GM08714 (cell line): ENCODE measurements around the gene CHAF1A.
A peak's percentile ranks its signal among the peaks of the same experiment; 100 is the strongest.

Source experiments
- H3K4me3 ChIP-seq: fragments of 200-500 bp; sonication (Bioruptor generic); 2 replicates; pipeline ENCODE4 v1.5.1; 2014; ENCODE audit warnings: mild to moderate bottlenecking, low read length, inconsistent platforms
- ZNF274 ChIP-seq: IDR thresholded peaks from 2 replicates; pipeline ENCODE4 v1.6.1; 2012; ENCODE audit warnings: mild to moderate bottlenecking, low read depth, low read length

CHAF1A gene

DNA sequence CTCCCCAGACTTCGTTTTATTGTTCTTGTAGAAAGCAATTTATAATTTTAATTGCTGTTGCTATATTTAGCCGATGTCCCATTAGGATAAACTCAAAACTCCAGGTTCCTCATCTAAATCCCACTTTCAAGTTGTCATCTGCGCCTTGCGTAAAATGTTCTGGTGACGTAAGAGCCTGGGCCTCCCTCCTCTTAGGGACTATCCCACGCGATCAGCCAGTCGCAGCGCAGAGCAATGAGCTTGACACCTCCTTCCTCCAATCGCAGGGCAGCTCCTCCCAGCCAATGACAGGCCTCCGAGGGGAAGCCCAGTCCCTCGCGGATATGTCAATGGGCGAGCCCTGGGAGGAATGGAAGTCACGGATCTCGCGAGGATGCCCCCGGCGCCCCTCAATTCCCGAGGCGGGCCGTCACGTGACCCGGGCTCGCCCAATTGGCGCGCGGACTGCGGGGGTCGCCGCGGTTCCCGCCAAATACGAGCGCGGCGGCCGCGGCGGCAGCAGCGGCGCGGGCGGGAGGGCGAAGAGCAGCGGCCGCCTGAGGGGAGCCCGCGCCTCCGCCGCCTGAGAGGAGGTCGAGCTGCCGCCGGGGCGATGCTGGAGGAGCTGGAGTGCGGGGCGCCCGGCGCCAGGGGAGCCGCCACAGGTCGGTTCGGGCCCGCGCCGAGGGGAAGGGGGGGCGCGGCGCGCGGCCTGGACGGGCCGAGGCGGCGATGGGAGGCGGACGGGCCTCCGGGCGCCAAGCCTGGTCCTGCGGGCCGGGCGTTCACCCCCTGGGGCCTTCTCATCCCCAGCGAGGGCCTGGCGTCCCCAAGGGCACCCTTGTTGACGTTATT, at the start of gene CHAF1A:
Gene CHAF1A (plus strand): TSS at position 470 of the 834 bp plus-strand sequence. CDS start 123 bp downstream, at position 593.
- peak within 1 kb of the TSS; percentile 84 for H3K4me3 ChIP-seq
- TF ChIP-seq ZNF274: no peak

DNA sequence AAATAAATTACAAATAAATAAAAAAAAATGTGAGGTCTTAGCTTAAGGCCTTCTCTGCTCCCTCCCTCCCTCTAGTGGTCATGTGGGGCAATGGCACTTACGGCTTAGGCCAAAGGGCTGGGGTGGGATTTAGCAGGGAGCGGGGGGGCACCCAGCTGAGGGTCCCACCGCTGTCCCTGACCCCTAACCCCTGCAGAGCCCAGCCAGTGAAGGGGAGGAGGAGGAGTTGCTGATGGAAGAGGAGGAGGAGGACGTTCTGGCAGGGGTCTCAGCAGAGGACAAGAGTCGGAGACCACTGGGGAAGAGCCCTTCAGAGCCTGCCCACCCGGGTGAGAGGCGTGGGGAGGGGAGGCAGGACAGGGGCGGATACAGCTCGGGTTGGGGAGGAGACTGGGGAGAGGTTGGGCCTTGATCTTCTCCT, 49.7 kb upstream of the CHAF1A start:
- no peak overlapping the region for H3K4me3 ChIP-seq
- no peak for TF ChIP-seq ZNF274

DNA sequence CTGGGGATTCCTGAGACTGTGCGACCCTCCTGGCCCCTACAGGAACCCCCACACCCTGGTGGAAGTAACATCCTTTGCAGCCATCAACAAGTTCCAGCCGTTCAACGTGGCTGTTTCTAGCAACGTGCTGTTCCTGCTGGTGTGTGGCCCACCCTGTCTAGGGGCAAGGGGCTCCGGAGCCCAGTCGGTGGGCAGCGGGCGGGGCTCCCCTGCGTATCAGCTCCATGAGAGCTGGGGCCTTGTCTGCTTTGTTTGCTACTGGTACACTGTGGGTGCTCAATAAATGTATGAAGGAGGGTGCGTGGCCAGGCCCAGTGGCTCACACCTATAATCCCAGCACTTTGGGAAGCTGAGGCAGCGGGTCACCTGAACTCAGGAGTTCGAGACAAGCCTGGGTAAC, 48.2 kb upstream of the CHAF1A start:
- TF ChIP-seq ZNF274: no peak
- H3K4me3 ChIP-seq: no peak overlapping the region

- H3K4me3 ChIP-seq: no peak overlapping the region
- no peak for TF ChIP-seq ZNF274
Measured at GRCh38 chr19:4354897-4355296, 47.5 kb upstream of the CHAF1A start.

DNA sequence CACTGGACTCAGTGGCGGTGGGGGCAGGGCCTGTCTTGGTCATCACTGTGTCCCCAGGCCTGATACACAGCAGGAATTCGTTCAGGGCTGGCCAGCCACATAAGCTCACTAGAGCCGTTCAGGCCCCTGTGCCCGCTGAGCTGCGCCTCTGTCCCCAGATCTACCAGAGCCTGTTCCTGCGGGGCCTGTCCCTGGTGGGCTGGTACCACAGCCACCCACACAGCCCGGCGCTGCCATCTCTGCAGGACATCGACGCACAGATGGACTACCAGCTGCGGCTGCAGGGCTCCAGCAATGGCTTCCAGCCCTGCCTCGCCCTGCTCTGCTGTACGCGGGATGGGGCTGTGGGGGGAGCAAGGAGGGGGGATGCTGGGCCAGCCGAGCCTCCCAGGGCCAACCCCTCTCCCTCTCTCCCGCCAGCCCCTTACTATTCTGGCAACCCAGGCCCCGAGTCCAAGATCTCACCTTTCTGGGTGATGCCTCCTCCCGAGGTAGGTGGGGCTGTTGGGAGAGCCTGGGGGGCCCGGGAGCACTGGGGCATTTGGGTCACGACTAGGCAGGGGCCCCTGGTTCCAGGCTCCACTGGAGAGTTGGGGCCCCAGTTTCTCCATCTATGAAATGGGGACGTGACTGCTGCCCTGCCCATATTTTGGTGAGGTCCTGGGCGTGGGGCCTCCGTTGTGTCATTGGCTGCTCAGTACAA, 45.2 kb upstream of the CHAF1A start:
- no peak for TF ChIP-seq ZNF274

GRCh38 chr19:4357921-4358326, 44.5 kb upstream of the CHAF1A start:
- H3K4me3 ChIP-seq: no peak overlapping the region
- no peak for TF ChIP-seq ZNF274

More for the DNA sequence above, 45.2 kb upstream of the CHAF1A start:
- H3K4me3 ChIP-seq: no peak overlapping the region

- no peak for TF ChIP-seq ZNF274
- no peak overlapping the region for H3K4me3 ChIP-seq
Measured at GRCh38 chr19:4358709-4359626, 43.5 kb upstream of the CHAF1A start.

GRCh38 chr19:4359627-4360000, 42.8 kb upstream of the CHAF1A start:
- TF ChIP-seq ZNF274: no peak
- H3K4me3 ChIP-seq: no peak overlapping the region

DNA sequence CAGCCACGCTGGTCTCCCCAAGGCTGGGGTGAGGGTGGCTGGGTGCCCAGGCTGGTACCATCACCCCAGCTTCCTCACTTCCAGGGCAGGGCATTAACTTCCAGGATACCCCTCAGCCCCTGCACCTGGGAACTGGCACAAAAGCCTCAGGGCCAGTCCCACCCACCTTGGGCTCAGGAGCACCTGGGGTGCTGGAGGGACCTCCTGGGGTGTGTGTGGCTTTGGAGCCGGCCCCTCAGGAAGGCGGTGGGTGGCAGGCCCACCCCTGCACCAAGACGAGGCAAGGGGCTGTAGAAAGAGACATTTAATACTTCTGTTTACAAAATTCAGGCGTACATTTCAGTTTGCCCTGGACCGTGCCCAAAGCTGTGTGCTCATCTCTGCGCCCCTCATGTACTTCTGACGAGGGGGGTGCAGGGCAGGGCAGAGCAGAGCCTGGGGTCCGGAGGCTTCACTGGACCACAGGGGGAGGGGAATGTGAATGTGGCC, 42.3 kb upstream of the CHAF1A start:
- no peak for TF ChIP-seq ZNF274
- H3K4me3 ChIP-seq: no peak overlapping the region

GRCh38 chr19:4360641-4361151, 41.7 kb upstream of the CHAF1A start:
- no peak for TF ChIP-seq ZNF274
- H3K4me3 ChIP-seq: no peak overlapping the region

DNA sequence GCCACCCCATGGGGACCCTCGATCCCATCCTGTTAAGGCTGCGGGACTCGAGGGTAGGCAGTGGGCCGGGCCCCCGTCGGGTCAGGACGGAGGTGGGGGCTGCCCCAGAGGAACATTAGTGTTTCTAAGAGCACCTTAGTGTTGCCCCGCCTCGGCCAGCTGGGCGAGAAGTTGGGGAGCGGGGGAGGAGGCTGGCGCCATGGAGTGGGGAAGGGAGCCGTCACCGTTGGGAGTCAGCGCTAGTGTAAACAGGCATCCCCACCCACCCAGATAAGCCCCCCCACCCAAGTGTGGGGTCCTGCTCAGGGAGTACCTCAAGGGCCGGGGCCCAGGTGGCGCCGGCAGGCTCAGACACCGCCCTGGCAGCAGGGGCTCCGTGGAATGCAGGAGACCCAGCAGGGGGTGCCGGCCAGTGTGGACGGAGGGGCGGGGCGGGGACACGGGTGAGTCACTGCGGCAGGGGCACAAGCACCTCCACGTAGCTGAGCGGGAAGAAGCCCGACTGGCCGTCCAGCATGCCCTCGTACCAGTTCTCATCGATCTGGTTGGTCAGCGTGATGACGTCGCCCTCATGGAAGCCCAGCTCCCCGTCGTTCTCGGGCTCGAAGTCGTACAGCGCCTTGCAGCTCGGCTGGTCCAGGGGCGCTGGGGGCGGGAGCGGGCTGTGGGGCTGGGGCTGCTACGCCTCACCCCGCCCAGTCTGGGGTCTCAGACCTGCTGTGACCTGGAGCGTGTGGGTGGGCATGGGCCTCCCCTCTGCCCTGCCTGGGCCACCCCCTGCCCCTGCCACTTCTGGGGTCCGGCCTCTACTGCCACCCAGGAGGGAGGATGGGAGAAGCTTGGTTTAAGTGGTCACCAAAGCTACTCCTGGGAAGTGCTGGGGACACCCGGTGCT, 41.0 kb upstream of the CHAF1A start:
- no peak overlapping the region for H3K4me3 ChIP-seq
- TF ChIP-seq ZNF274: no peak

- no peak overlapping the region for H3K4me3 ChIP-seq
- TF ChIP-seq ZNF274: no peak
Measured at GRCh38 chr19:4362101-4362828, 40.2 kb upstream of the CHAF1A start.
